Gastrocnemius medialis (tissue), 4 donors: Measurements from ENCODE around the gene COL9A1. TPM values are rescaled to one million over a fixed set of nuclear protein-coding genes. Genes with fewer than 3 reads are reported as not detected.

Source experiments
- ATAC-seq, 2 donors: fragments of 150-250 bp; one replicate each; pipeline ENCODE4 v1.9.1; 2016
- DNase-seq, 2 donors: peaks; one replicate each; pipeline ENCODE4 v3.0.0-alpha.2; 2019
- H3K27ac ChIP-seq, 4 donors: fragments of 200-600 bp; sonication (generic); 1 replicate in 1 of 4; 2 replicates in 3 of 4; pipeline ENCODE4 v1.5.1; 2016 to 2018; ENCODE audit warnings: mild to moderate bottlenecking in 2 of 4, moderate library complexity in 1 of 4
- H3K27me3 ChIP-seq, 3 donors: fragments of 200-600 bp; sonication (generic) in 2 of 3; 1 replicate in 1 of 3; 2 replicates in 2 of 3; pipeline versions ENCODE4 v1.5.1 to v1.6.0; 2016 to 2019; ENCODE audit warnings: mild to moderate bottlenecking in 1 of 3, moderate library complexity in 1 of 3
- H3K36me3 ChIP-seq, 2 donors: fragments of 200-600 bp; sonication (generic) in 1 of 2; one replicate each; pipeline ENCODE4 v1.5.1; 2017 to 2018
- H3K4me1 ChIP-seq, 2 donors: fragments of 200-600 bp; sonication (generic) in 1 of 2; one replicate each; pipeline ENCODE4 v1.5.1; 2016 to 2017; ENCODE audit warnings: mild to moderate bottlenecking in 2 of 2
- H3K4me3 ChIP-seq, 4 donors: fragments of 200-600 bp; sonication (generic) in 3 of 4; 1 replicate in 1 of 4; 2 replicates in 3 of 4; pipeline ENCODE4 v1.5.1; 2016 to 2019; ENCODE audit warnings: mild to moderate bottlenecking in 2 of 4
- H3K9me3 ChIP-seq, 3 donors: fragments of 200-600 bp; sonication (generic) in 2 of 3; 1 replicate in 1 of 3; 2 replicates in 2 of 3; pipeline ENCODE4 v1.5.1; 2016 to 2019
- POLR2A ChIP-seq, 2 donors: fragments of 450-650 bp; IDR thresholded peaks; one replicate each; pipeline ENCODE4 v1.6.1; 2017; ENCODE audit warnings: antibody characterized with exemption in 2 of 2, mild to moderate bottlenecking in 2 of 2, moderate library complexity in 2 of 2
- in situ Hi-C, 4 donors: fragments of 200-750 bp; cut with MboI; loops; one replicate each; pipeline versions ENCODE4 v1.15.0 to v1.8.0; 2017; ENCODE audit warnings: low sequenced_read_pairs in 4 of 4
- intact Hi-C: fragments of 100-400 bp; cut with DNase I; formaldehyde crosslinking; loops from one replicate; pipeline ENCODE4 v1.15.1; 2023; ENCODE audit warnings: low total_unique reads
- total RNA-seq, 4 donors: library from RNA; depleted of rRNA; stranded (reverse); fragments of >200 nt; gene quantifications; one replicate each; pipeline versions ENCODE4 v1.1.0 to v1.2.3, GENCODE V29; 2016
- TF ChIP-seq, protein P1 (sequence below), 5 experiments: fragments of 450-650 bp in 3 of 5; fragments of 200-600 bp in 2 of 5; sonication (generic) in 2 of 5; IDR thresholded peaks in 4 of 5; conservative IDR thresholded peaks in 1 of 5; 1 replicate in 4 of 5; 2 replicates in 1 of 5; pipeline ENCODE4 v1.5.1; 2016 to 2019; ENCODE audit warnings: antibody characterized with exemption in 5 of 5, mild to moderate bottlenecking in 3 of 5, moderate library complexity in 3 of 5

Gene COL9A1
- total RNA-seq, 4 donors from 2014 or later, result not detected

DNA sequence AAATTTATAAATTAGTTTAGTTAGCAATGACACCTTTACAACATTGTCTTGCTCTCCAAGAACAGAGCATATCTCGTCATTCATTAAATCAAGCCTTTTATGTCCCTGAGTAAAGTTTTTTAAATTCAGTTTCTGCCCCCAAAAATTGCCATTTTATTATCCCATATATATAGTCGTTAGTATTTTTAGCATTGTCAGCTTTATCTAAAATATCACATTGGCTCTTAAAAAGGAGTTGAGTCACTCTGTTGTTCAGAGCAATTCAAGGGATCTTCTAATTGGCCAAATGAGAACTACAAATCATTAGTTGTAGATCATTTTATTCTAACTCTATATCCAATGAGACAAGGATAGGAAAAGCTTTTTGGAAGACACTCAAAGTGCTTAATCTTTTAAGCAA, 127.1 kb downstream of the COL9A1 start:
- H3K9me3 ChIP-seq, result no peaks in the 10 kb centered on the region
- no peaks in the 10 kb centered on the region for H3K27me3 ChIP-seq
- H3K36me3 ChIP-seq, result no peaks in the 10 kb centered on the region
- in situ Hi-C loops, result no loop called here
- TF ChIP-seq, protein P1, sequence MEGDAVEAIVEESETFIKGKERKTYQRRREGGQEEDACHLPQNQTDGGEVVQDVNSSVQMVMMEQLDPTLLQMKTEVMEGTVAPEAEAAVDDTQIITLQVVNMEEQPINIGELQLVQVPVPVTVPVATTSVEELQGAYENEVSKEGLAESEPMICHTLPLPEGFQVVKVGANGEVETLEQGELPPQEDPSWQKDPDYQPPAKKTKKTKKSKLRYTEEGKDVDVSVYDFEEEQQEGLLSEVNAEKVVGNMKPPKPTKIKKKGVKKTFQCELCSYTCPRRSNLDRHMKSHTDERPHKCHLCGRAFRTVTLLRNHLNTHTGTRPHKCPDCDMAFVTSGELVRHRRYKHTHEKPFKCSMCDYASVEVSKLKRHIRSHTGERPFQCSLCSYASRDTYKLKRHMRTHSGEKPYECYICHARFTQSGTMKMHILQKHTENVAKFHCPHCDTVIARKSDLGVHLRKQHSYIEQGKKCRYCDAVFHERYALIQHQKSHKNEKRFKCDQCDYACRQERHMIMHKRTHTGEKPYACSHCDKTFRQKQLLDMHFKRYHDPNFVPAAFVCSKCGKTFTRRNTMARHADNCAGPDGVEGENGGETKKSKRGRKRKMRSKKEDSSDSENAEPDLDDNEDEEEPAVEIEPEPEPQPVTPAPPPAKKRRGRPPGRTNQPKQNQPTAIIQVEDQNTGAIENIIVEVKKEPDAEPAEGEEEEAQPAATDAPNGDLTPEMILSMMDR (IDR thresholded peaks at IDR 0.05 in 4 of 5, conservative IDR thresholded peaks at IDR 0.05 in 1 of 5), result no peak
- TF ChIP-seq POLR2A (IDR thresholded peaks at IDR 0.05), result no peak
- no peak for DNase-seq
- no peaks in the 10 kb centered on the region for H3K4me1 ChIP-seq
- intact Hi-C loops, result no loop called here
- no peak overlapping the region for H3K4me3 ChIP-seq
- ATAC-seq, result no peak
- H3K27ac ChIP-seq, result no peak overlapping the region

DNA sequence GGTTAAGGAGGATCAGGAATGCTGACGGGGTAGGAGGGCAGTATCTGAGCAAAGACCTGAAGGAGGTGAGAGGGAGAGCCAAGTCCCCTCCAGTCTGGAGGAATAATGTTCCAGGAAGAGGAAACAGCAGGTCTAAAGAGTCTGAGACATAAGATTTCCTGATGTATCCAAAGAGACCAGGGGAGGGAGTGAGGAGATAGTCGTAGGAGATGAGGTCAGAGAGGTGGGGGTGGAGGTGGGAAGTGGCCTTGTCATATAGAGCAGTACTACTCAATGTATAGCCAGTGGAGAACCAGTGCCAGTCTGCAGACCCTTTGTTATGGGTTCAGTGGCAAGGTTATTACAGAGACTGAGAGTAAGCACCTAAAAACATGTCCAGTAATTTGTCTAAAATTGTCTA, 130.6 kb downstream of the COL9A1 start:
- in situ Hi-C loops, result no loop called here
- intact Hi-C loops, result no loop called here
- DNase-seq, result no peak

DNA sequence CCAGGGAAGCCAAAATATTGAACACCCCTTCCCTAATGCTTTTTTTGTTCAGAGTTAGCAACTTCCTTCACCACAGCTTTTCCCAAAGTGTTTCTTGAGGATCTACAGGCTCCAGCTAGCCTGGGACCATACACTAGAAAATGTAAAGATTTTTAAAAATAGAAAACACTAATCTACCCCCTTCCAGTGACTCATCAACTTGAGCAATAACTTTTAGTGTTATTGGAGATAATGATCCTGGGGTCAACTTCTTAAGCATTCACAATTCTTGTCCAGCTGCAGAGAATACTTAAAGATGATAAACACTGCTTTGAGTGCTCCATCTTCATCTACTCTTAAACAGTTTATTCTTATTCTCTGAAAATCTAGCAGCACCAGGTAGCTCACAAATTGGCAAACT, 131.6 kb downstream of the COL9A1 start:
- TF ChIP-seq POLR2A (IDR thresholded peaks at IDR 0.05), result no peak
- TF ChIP-seq, protein P1 (IDR thresholded peaks at IDR 0.05 in 4 of 5, conservative IDR thresholded peaks at IDR 0.05 in 1 of 5), result no peak
- Histone ChIP-seq H3K4me3 (no peak overlapping the region), H3K27ac (no peak overlapping the region), H3K27me3 (no peaks in the 10 kb centered on the region), H3K4me1 (no peaks in the 10 kb centered on the region), H3K36me3 (no peaks in the 10 kb centered on the region), H3K9me3 (no peaks in the 10 kb centered on the region)
- no peak for DNase-seq
- ATAC-seq, result no peak
- intact Hi-C loops, result no loop called here
- in situ Hi-C loops, result no loop called here

More for the DNA sequence above, 130.6 kb downstream of the COL9A1 start:
- TF ChIP-seq, protein P1 (IDR thresholded peaks at IDR 0.05 in 4 of 5, conservative IDR thresholded peaks at IDR 0.05 in 1 of 5), result no peak
- TF ChIP-seq POLR2A (IDR thresholded peaks at IDR 0.05), result no peak
- H3K27me3 ChIP-seq, result no peaks in the 10 kb centered on the region
- no peak for ATAC-seq
- H3K4me3 ChIP-seq, result no peak overlapping the region
- H3K9me3 ChIP-seq, result no peaks in the 10 kb centered on the region
- H3K4me1 ChIP-seq, result no peaks in the 10 kb centered on the region
- no peak overlapping the region for H3K27ac ChIP-seq
- no peaks in the 10 kb centered on the region for H3K36me3 ChIP-seq

GRCh38 chr6:70168681-70169377, 134.1 kb downstream of the COL9A1 start:
- intact Hi-C loops, result loop anchor here (5.0 kb wide), 1 partner anchor 67 kb away; no protein-coding TSS in a partner anchor

More at GRCh38 chr6:70168681-70169377, 134.1 kb downstream of the COL9A1 start:
- no peak for ATAC-seq
- TF ChIP-seq, protein P1 (IDR thresholded peaks at IDR 0.05 in 4 of 5, conservative IDR thresholded peaks at IDR 0.05 in 1 of 5), result no peak
- TF ChIP-seq POLR2A (IDR thresholded peaks at IDR 0.05), result no peak
- in situ Hi-C loops, result loop anchor here in 1 of 4 donors (10.0 kb wide), 2 partner anchors 54 to 324 kb away; no protein-coding TSS in a partner anchor
- Histone ChIP-seq H3K27me3 (peaks cover 0 to 3% (median 0%) of the 10 kb centered on the region in 3 donors), H3K4me1 (no peaks in the 10 kb centered on the region), H3K27ac (no peak overlapping the region), H3K9me3 (no peaks in the 10 kb centered on the region), H3K4me3 (no peak overlapping the region), H3K36me3 (no peaks in the 10 kb centered on the region)
- DNase-seq, result no peak

Other genes with a start within 250 kb of the COL9A1 start
- gene FAM135A, start 110.4 kb upstream of the COL9A1 start, total RNA-seq, result 10 to 100 TPM in 3 of 4 donors, 1 to 10 TPM in 1; 9.3 to 18.4 (median 12.9) TPM